Measurements from ENCODE around the gene CYP4F22. TPM values are rescaled to one million over a fixed set of nuclear protein-coding genes. Genes with fewer than 3 reads are reported as not detected.
"Not testable (repeated sequence)": the region's sequence is repeated elsewhere in the genome, so short reads cannot be mapped to it uniquely, and the experiment has no call there.

CYP4F22 gene
- total RNA-seq, 1 donor from 2014 or later = not detected

DNA sequence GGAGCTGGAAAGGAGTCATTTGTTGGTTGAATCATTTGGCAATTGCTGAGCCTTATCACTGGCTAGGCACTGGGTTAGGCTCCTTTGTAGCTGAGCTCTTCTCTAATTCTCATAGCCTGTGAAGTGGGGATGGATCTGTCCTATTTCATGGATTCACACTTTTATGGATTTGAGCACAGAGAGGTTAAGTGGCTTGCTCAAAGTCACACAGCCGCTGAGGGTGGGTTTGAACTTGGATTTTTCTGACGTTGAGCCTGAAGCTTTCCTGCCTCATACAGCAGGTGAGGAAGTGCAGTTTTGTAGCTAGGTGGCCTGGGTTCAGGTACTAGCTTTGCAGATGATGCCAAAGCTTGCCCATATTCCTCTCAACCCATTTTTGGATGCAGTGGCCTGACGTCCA, 19.4 kb downstream of the CYP4F22 start:
- Mint-ChIP-seq H3K36me3 (ENCODE audit: low read depth, unreplicated experiment) (peaks cover 7% of the 10 kb centered on the region), H3K27ac (ENCODE audit: unreplicated experiment) (no peak overlapping the region), H3K9me3 (ENCODE audit: unreplicated experiment) (peaks cover 33% of the 10 kb centered on the region), H3K4me3 (ENCODE audit: unreplicated experiment) (no peak overlapping the region), H3K27me3 (ENCODE audit: unreplicated experiment) (peaks cover 4% of the 10 kb centered on the region), H3K4me1 (ENCODE audit: unreplicated experiment) (no peaks in the 10 kb centered on the region)
- TF ChIP-seq, protein P1, sequence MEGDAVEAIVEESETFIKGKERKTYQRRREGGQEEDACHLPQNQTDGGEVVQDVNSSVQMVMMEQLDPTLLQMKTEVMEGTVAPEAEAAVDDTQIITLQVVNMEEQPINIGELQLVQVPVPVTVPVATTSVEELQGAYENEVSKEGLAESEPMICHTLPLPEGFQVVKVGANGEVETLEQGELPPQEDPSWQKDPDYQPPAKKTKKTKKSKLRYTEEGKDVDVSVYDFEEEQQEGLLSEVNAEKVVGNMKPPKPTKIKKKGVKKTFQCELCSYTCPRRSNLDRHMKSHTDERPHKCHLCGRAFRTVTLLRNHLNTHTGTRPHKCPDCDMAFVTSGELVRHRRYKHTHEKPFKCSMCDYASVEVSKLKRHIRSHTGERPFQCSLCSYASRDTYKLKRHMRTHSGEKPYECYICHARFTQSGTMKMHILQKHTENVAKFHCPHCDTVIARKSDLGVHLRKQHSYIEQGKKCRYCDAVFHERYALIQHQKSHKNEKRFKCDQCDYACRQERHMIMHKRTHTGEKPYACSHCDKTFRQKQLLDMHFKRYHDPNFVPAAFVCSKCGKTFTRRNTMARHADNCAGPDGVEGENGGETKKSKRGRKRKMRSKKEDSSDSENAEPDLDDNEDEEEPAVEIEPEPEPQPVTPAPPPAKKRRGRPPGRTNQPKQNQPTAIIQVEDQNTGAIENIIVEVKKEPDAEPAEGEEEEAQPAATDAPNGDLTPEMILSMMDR (IDR thresholded peaks at IDR 0.05; ENCODE audit: unreplicated experiment) = no peak
- DNase-seq (ENCODE audit: low spot score) = no peak

DNA sequence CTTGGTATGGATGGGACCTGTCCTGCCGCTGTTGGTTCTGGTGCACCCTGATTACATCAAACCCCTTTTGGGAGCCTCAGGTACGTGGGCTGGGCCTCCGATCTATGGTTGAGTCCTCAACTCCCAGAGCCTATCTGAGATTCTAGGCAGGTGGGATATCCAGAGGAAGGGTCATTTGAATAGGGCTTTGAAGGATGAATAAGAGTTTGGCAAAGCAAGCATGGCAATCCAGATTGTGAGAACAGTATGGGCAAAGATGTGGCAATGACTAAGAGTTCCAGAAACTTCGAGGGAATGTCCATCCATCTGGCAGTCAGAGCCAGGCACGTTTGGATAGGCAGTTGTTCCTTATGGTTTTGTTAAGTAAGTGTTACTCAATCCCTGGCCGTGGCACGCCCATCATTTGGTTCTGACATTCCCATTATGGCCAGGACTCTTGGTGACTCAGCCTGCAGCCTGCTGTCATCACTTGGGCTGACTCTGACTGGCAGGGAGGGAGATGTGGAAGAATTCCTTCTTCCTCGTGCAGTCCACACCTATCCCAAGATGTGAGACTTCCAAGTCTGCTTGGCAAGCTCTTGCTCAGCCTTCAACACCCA, 21.5 kb downstream of the CYP4F22 start:
- H3K9me3 Mint-ChIP-seq (ENCODE audit: unreplicated experiment) = peaks cover 20% of the 10 kb centered on the region
- H3K27ac Mint-ChIP-seq (ENCODE audit: unreplicated experiment) = no peak overlapping the region
- TF ChIP-seq, protein P1 (IDR thresholded peaks at IDR 0.05; ENCODE audit: unreplicated experiment) = no peak
- no peaks in the 10 kb centered on the region for H3K4me1 Mint-ChIP-seq (ENCODE audit: unreplicated experiment)
- no peak overlapping the region for H3K4me3 Mint-ChIP-seq (ENCODE audit: unreplicated experiment)
- no peak for DNase-seq (ENCODE audit: low spot score)
- H3K36me3 Mint-ChIP-seq (ENCODE audit: low read depth, unreplicated experiment) = peaks cover 7% of the 10 kb centered on the region
- peaks cover 8% of the 10 kb centered on the region for H3K27me3 Mint-ChIP-seq (ENCODE audit: unreplicated experiment)

- Mint-ChIP-seq H3K4me1 (ENCODE audit: unreplicated experiment) (no peaks in the 10 kb centered on the region), H3K9me3 (ENCODE audit: unreplicated experiment) (peaks cover 33% of the 10 kb centered on the region), H3K27ac (ENCODE audit: unreplicated experiment) (no peak overlapping the region), H3K27me3 (ENCODE audit: unreplicated experiment) (peaks cover 8% of the 10 kb centered on the region), H3K4me3 (ENCODE audit: unreplicated experiment) (no peak overlapping the region), H3K36me3 (ENCODE audit: low read depth, unreplicated experiment) (peaks cover 4% of the 10 kb centered on the region)
- TF ChIP-seq, protein P1 (IDR thresholded peaks at IDR 0.05; ENCODE audit: unreplicated experiment) = no peak
- no peak for DNase-seq (ENCODE audit: low spot score)
Measured at GRCh38 chr19:15532779-15533521, 24.6 kb downstream of the CYP4F22 start.

GRCh38 chr19:15533522-15533830, 25.2 kb downstream of the CYP4F22 start:
- not testable (repeated sequence) for H3K27ac Mint-ChIP-seq (ENCODE audit: unreplicated experiment); DNase-seq (ENCODE audit: low spot score); H3K4me1 Mint-ChIP-seq (ENCODE audit: unreplicated experiment); H3K4me3 Mint-ChIP-seq (ENCODE audit: unreplicated experiment); H3K27me3 Mint-ChIP-seq (ENCODE audit: unreplicated experiment); H3K36me3 Mint-ChIP-seq (ENCODE audit: low read depth, unreplicated experiment)
- H3K9me3 Mint-ChIP-seq (ENCODE audit: unreplicated experiment) = peaks cover 31% of the 10 kb centered on the region

DNA sequence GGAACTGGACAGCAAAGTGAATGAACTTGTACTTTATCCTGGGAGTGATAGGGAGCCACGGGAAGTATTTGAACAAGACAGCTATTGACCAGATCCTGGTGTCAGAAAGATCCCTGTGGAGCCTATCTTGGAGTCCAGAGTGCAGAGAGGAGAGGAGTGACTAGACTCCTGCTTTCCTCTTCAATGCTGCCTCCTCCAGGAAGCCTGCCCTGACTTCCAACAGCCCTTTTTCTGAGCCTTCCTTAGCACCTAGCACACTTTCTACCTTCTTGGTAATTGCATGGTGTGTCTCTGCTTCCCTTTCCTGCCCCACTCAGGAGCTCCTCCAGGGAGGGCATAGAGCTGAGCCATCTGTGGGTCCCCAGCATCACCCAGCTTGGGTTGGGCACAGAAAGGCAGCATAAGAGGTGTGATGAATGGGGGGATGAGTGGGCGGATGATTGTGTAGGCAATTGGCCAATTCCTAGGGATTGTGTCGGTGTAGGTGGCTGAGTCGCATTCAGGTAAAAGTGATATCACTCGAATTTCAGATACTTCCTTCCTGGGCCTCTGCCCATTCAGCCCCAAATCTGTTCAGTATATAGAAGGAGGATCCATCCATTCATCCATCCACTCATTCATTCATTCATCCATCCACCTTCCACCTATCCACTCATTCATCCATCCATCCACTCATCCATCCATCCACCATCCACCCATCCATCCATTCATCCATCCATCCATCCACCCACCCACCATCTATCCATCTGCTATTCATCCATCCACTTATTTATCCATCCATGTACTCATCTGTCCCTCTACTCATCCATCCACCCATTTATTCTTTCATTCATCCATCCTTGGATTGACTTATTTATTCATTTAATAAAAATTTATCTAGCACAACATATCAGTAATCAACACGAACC, 26.9 kb downstream of the CYP4F22 start:
- H3K27ac Mint-ChIP-seq (ENCODE audit: unreplicated experiment) = no peak overlapping the region
- peaks cover 4% of the 10 kb centered on the region for H3K36me3 Mint-ChIP-seq (ENCODE audit: low read depth, unreplicated experiment)
- no peaks in the 10 kb centered on the region for H3K4me1 Mint-ChIP-seq (ENCODE audit: unreplicated experiment)
- DNase-seq (ENCODE audit: low spot score) = no peak
- H3K27me3 Mint-ChIP-seq (ENCODE audit: unreplicated experiment) = peaks cover 5% of the 10 kb centered on the region
- no peak overlapping the region for H3K4me3 Mint-ChIP-seq (ENCODE audit: unreplicated experiment)
- H3K9me3 Mint-ChIP-seq (ENCODE audit: unreplicated experiment) = peaks cover 29% of the 10 kb centered on the region
- TF ChIP-seq, protein P1 (IDR thresholded peaks at IDR 0.05; ENCODE audit: unreplicated experiment) = no peak

Data from endothelial cell (in vitro differentiated cells).